Ovary (tissue), 3 donors: ENCODE data around the gene PGK1.

Experiments used
- EP300 ChIP-seq: sonication (generic); formaldehyde crosslinking; IDR thresholded peaks from one replicate; pipeline ENCODE4 v1.6.1; 2017; ENCODE audit warnings: antibody characterized with exemption
- POLR2A ChIP-seq: fragments of 450-650 bp; IDR thresholded peaks from one replicate; pipeline ENCODE4 v1.6.1; 2017; ENCODE audit warnings: antibody characterized with exemption, mild to moderate bottlenecking, moderate library complexity
- TF ChIP-seq, protein P1 (sequence below), 3 donors: fragments of 450-650 bp in 2 of 3; fragments of 200-600 bp in 1 of 3; IDR thresholded peaks; one replicate each; pipeline versions ENCODE4 v1.5.1 to v1.8.0; 2016 to 2022; ENCODE audit warnings: antibody characterized with exemption in 3 of 3, mild to moderate bottlenecking in 1 of 3
- donor health status: DM: no; HTN: no; CAD: no.

DNA sequence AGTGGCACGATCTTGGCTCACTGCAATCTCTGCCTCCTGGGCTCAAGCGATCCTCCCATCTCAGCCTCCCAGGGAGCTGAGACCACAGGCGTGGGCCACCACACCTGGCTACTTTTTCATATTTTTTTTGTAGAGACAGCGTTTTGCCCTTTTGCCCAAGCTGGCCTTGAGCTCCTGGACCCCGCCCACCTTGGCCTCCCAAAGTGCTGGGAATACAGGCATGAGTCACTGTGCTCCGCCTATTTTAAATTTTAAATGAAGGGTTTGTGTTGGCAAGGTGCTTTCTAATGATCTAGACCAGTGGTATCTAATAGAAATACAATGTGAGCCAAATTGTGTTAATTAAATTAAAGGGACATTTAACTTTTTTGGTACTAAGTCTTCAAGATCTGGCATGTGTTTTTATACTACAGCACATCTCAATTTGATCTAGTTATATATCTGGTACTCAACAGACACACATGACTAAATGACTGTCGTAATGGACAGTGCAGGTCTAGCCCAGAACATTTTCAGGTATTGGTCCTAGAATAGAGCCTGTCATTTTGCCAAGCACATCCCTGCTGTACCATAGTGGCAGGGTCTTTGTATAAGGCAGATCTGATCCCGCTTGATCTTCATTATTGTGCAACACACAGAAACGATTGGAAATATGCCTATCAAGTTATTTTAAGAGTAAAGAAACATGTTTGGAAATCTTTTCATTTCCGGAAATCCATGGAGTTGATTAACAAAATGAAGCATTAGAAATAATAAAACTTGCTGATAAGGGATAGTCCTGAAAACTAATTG is 7.3 kb downstream of the PGK1 start:
- TF ChIP-seq, protein P1, sequence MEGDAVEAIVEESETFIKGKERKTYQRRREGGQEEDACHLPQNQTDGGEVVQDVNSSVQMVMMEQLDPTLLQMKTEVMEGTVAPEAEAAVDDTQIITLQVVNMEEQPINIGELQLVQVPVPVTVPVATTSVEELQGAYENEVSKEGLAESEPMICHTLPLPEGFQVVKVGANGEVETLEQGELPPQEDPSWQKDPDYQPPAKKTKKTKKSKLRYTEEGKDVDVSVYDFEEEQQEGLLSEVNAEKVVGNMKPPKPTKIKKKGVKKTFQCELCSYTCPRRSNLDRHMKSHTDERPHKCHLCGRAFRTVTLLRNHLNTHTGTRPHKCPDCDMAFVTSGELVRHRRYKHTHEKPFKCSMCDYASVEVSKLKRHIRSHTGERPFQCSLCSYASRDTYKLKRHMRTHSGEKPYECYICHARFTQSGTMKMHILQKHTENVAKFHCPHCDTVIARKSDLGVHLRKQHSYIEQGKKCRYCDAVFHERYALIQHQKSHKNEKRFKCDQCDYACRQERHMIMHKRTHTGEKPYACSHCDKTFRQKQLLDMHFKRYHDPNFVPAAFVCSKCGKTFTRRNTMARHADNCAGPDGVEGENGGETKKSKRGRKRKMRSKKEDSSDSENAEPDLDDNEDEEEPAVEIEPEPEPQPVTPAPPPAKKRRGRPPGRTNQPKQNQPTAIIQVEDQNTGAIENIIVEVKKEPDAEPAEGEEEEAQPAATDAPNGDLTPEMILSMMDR (IDR thresholded peaks at IDR 0.05) = no peak
- TF ChIP-seq POLR2A = no peak
- no peak for TF ChIP-seq EP300
